Adrenal gland (tissue), 5 donors: Measurements from ENCODE around the gene CARD10.
"Not testable (repeated sequence)": the region's sequence is repeated elsewhere in the genome, so short reads cannot be mapped to it uniquely, and the experiment has no call there.

Experiments used
- POLR2A ChIP-seq, 2 donors: fragments of 450-650 bp; IDR thresholded peaks; one replicate each; pipeline ENCODE4 v1.6.1; 2017; ENCODE audit warnings: antibody characterized with exemption in 2 of 2, mild to moderate bottlenecking in 2 of 2, moderate library complexity in 1 of 2
- TF ChIP-seq, protein P1 (sequence below), 6 experiments: fragments of 450-650 bp in 4 of 6; fragments of 200-600 bp in 2 of 6; sonication (generic) in 1 of 6; IDR thresholded peaks; 1 replicate in 5 of 6; 2 replicates in 1 of 6; pipeline versions ENCODE4 v1.5.1 to v1.8.0; 2016 to 2021; ENCODE audit warnings: antibody characterized with exemption in 6 of 6, mild to moderate bottlenecking in 2 of 6, moderate library complexity in 1 of 6
- donor health status: DM: no; HTN: no; CAD: no.

DNA sequence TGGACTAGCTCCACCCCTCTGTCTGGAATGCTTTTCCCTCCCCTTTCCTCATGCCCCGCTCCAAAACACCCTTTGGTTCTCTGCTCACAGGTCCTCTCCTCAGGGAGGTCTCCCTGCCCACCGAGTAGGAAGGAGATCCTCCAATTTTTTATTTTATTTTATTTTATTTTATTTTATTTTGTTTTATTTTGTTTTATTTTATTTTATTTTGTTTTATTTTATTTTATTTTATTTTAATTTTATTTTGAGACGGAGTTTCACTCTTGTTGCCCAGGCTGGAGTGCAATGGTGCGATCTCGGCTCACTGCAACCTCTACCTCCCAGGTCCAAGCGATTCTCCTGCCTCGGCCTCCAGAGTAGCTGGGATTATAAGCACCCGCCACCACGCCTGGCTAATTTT, 8.7 kb upstream of the CARD10 start:
- TF ChIP-seq, protein P1, sequence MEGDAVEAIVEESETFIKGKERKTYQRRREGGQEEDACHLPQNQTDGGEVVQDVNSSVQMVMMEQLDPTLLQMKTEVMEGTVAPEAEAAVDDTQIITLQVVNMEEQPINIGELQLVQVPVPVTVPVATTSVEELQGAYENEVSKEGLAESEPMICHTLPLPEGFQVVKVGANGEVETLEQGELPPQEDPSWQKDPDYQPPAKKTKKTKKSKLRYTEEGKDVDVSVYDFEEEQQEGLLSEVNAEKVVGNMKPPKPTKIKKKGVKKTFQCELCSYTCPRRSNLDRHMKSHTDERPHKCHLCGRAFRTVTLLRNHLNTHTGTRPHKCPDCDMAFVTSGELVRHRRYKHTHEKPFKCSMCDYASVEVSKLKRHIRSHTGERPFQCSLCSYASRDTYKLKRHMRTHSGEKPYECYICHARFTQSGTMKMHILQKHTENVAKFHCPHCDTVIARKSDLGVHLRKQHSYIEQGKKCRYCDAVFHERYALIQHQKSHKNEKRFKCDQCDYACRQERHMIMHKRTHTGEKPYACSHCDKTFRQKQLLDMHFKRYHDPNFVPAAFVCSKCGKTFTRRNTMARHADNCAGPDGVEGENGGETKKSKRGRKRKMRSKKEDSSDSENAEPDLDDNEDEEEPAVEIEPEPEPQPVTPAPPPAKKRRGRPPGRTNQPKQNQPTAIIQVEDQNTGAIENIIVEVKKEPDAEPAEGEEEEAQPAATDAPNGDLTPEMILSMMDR (IDR thresholded peaks at IDR 0.05) = not testable (repeated sequence)
- TF ChIP-seq POLR2A (IDR thresholded peaks at IDR 0.05) = not testable (repeated sequence)
